HFF-Myc (cell line): ENCODE results near the gene ITPKC.

Experiments
- DNase-seq: peaks from one replicate; pipeline ENCODE4 v3.0.0-alpha.2; 2011; ENCODE audit warnings: low read depth; ENCODE audit errors: extremely low read depth
- H3K4me3 ChIP-seq: replicated peaks from 2 replicates; pipeline ENCODE4 v1.5.1; 2011; ENCODE audit warnings: low read depth, mild to moderate bottlenecking, control low read depth, low read length
- CTCF ChIP-seq: IDR thresholded peaks from 2 replicates; pipeline ENCODE4 v1.5.1; 2012; ENCODE audit warnings: mild to moderate bottlenecking, low read depth, low read length, control low read depth; ENCODE audit errors: missing control alignments

The ITPKC gene

DNA sequence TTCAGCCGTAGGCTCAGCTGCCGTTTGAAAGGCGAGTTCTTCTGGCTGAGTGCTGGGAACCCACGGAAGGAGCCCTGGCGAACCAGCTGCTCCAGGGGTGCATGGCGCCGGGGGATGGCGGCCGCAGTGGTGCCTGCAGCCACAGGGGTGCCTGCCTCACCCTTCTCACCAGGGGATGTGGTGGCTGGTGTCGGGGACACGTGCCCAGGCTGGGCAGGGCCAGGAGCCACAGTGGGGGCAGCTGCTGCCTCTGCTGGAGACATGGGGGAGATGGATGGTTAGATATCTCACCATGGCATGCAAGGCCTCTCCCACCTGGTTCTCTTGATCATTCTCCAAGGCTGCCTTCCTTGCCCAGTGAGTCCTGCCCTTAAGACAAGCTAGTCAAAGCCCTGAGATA, 43.5 kb upstream of the ITPKC start:
- no peak for DNase-seq
- TF ChIP-seq CTCF: no peak
- no peak overlapping the region for H3K4me3 ChIP-seq

- DNase-seq: no peak
- no peak overlapping the region for H3K4me3 ChIP-seq
- TF ChIP-seq CTCF: no peak
Observed at GRCh38 chr19:40674291-40674690, 42.6 kb upstream of the ITPKC start.

- no peak overlapping the region for H3K4me3 ChIP-seq
- DNase-seq: no peak
- no peak for TF ChIP-seq CTCF
Observed at GRCh38 chr19:40677156-40677555, 39.8 kb upstream of the ITPKC start.

DNA sequence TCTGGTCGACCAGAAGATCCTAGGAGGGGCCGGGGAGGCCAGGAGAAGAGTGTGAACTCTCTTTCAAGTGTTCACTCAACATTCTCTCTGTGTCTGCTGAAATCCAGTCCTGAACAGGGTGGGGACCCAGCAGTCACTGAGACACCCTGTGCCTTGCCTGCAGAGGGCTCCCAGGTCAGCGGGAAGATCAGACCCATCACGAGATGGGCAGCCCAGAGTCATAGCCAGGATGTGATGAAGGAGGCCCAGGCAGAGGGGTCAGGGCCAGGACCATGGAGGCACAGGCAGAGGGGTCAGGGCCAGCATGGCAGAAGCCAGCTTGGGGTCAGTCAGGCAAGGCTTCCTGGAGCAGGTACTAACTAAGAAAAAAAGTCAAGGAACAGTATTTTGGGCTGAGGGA, 35.9 kb upstream of the ITPKC start:
- no peak for DNase-seq
- no peak for TF ChIP-seq CTCF
- H3K4me3 ChIP-seq: no peak overlapping the region

- no peak overlapping the region for H3K4me3 ChIP-seq
- DNase-seq: no peak
- no peak for TF ChIP-seq CTCF
Observed at GRCh38 chr19:40682431-40682964, 34.4 kb upstream of the ITPKC start.

- TF ChIP-seq CTCF: no peak
Observed at GRCh38 chr19:40683437-40683836, 33.5 kb upstream of the ITPKC start.

GRCh38 chr19:40684280-40684679, 32.6 kb upstream of the ITPKC start:
- DNase-seq: no peak
- TF ChIP-seq CTCF: no peak
- no peak overlapping the region for H3K4me3 ChIP-seq

More at GRCh38 chr19:40683437-40683836, 33.5 kb upstream of the ITPKC start:
- DNase-seq: no peak
- H3K4me3 ChIP-seq: no peak overlapping the region
